ENCODE results near the gene A3GALT2. TPM values are rescaled to one million over a fixed set of nuclear protein-coding genes. Genes with fewer than 3 reads are reported as not detected.

Gene A3GALT2
- total and polyA plus RNA-seq, 9 of the 15 experiments (the other 6 are each of a cell fraction or from before 2014, with no cell fraction given), result not detected

- peak; percentile 50; the same call in 1 of the 2 replicates for TF ChIP-seq ZBTB40 (IDR thresholded peaks at IDR 0.05)
- no peak for TF ChIP-seq ZBTB40 (CRISPR knock-in tag; IDR thresholded peaks at IDR 0.05)
- TF ChIP-seq NKRF (IDR thresholded peaks at IDR 0.05; ENCODE audit: borderline replicate concordance), result no peak
- TF ChIP-seq ZBTB9 (CRISPR knock-in tag; IDR thresholded peaks at IDR 0.05), result no peak
- TF ChIP-seq KAT2B (IDR thresholded peaks at IDR 0.05; ENCODE audit: low read depth, low read length), result no peak
- peak; percentile 65 for TF ChIP-seq NFIC (IDR thresholded peaks at IDR 0.05)
- TF ChIP-seq CTBP1 (IDR thresholded peaks at IDR 0.05; ENCODE audit: borderline replicate concordance), result no peak
- no peak for TF ChIP-seq SOX6 (IDR thresholded peaks at IDR 0.05)
- TF ChIP-seq CBX1 (IDR thresholded peaks at IDR 0.05; ENCODE audit: low read depth), result no peak
- TF ChIP-seq KAT7 (CRISPR knock-in tag; IDR thresholded peaks at IDR 0.05; ENCODE audit: borderline replicate concordance), result no peak
- TF ChIP-seq FOSL1 (tag; conservative IDR thresholded peaks at IDR 0.05), result peak; percentile 70
- no peak for TF ChIP-seq ZBED1 (IDR thresholded peaks at IDR 0.05)
- TF ChIP-seq SREBF2 (CRISPR knock-in tag; IDR thresholded peaks at IDR 0.05), result no peak
- peak; percentile 42; the same call in 1 of the 2 replicates for TF ChIP-seq JUND (IDR thresholded peaks at IDR 0.05; ENCODE audit: borderline replicate concordance, low read depth, low read length)
- TF ChIP-seq JUND (tag; IDR thresholded peaks at IDR 0.05; ENCODE audit: borderline replicate concordance, low read depth, low read length), result no peak
- TF ChIP-seq ESRRB (CRISPR knock-in tag; IDR thresholded peaks at IDR 0.05; ENCODE audit: borderline replicate concordance), result no peak
- TF ChIP-seq HDGF (IDR thresholded peaks at IDR 0.05), result no peak
- TF ChIP-seq ZNF41 (CRISPR knock-in tag; conservative IDR thresholded peaks at IDR 0.05), result no peak
Observed at GRCh38 chr1:33346927-33347649, 26.2 kb upstream of the A3GALT2 start (continued).
